HG02763 (cell line): ENCODE measurements around the gene ATF5.
A peak's percentile ranks its signal among the peaks of the same experiment; 100 is the strongest.

ENCODE experiments used
- ATAC-seq: cut with Tn5 transposase; IDR thresholded peaks from one replicate; pipeline ENCODE4 v1.9.1; 2021; ENCODE audit warnings: mild to moderate bottlenecking, moderate library complexity; ENCODE audit not compliant: unreplicated experiment

The ATF5 gene, protein sequence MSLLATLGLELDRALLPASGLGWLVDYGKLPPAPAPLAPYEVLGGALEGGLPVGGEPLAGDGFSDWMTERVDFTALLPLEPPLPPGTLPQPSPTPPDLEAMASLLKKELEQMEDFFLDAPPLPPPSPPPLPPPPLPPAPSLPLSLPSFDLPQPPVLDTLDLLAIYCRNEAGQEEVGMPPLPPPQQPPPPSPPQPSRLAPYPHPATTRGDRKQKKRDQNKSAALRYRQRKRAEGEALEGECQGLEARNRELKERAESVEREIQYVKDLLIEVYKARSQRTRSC

DNA sequence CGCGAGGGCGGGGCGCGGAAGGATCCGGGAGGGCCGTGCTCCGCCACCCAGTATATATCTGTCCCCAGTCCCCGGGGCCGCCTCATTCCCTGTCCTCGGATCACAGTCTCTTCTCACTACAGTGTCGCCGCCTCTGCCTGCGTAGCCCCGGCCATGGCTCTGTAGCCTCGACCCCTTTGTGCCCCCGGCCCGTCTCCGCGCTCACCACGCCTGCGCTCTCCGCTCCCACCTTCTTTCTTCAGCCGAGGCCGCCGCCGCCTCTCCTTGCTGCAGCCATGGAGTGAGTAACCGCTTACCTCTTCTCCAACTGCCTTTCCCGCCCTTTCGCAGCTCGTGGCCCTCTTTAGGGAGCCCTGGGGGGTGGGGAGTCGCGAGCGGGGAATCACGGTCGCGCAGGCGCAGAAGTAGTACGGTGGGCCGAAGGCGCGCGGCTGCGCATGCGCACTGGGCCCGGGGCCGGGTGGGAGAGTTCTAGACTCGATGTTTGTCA, at the start of gene ATF5, which contains the start of gene NUP62:
Gene ATF5 (plus strand): TSS at position 85 of the 490 bp plus-strand sequence. CDS start 1,646 bp downstream, outside the sequence.
Gene NUP62 (minus strand): TSS at position 384 of the 490 bp plus-strand sequence. CDS start 19,697 bp downstream, outside the sequence.
- ATAC-seq: peak; percentile 49

DNA sequence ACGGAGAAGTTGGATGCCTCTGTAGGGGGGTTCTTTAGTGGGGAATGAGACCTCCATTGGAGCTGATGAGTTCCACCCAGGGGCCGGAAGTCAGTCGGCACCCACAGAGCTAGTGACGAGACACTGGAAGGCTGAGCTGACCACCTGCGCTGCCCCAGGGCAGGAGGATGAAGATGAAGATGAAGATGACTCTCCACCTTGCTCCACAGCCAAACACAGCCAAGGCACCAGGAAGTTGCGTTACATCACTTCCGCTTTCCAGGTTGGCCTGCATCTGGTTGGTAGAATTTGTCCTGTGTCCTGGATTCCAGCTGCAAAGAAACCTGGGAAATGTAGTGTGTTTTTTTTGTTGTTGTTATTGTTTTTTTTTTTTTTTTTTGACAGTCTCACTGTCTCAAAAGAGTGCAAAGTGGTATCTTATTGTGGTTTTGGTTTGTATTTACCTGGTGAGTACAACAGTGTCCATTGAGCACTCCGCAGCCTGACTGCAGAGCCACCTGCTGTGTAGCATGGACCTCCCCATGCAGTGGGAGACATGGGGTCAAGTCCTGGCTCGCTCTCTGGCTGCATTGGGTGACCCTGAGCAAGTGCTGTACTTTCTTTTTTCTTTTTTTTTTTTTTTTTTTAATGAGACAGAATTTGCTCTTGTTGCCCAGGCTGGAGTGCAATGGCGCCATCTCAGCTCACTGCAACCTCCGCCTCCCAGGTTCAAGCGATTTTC, 49.6 kb upstream of the ATF5 start:
- ATAC-seq: no peak

DNA sequence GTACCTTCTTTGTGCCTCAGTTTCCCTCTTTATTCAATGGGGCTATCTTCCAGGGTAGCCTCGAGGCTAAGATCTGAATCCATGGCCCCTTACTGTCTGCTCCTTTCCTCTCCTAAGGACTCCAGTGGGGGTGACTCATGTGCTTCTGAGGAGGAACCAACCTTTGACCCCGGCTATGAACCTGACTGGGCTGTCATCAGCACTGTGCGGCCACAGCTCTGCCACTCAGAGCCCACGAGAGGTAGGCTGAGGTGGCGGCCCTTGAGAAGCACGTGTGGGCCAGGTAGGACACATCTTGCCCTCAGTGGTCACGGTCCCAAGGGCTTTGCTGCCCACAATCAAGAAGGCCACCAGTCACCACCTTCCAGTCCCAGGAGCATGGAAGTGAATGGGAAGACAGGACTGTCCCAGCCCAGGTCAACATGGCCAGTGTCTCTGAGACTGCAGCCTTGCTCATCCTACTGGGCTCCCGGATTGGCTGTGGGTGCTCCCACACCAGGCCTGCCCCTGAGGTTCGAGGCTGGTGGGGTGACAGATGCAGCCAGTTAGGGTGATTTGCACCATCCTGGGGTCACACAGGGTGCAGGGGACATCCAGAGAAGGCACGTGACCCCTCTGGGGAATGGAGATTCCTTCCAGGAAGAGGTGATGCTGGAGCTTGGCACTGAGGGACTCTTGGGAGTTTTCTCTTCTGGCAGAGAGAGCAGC, 48.7 kb upstream of the ATF5 start:
- ATAC-seq: no peak

DNA sequence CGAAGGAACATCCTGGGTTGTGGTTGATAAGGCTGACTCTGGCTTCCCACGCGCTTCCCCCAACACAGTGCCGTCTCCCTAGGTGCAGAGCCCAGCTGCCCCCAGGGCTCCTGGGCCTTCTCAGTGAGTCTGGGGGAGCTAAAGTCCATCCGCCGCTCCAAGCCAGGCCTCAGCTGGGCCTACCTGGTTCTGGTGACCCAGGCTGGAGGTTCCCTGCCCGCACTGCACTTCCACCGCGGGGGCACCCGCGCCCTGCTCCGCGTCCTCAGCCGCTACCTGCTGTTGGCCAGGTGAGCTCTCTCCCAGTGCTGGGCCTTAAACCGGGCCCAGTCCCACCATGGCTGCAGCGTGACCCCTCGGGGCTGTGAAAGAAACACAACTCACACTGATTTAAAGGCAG, 47.8 kb upstream of the ATF5 start:
- ATAC-seq: no peak

DNA sequence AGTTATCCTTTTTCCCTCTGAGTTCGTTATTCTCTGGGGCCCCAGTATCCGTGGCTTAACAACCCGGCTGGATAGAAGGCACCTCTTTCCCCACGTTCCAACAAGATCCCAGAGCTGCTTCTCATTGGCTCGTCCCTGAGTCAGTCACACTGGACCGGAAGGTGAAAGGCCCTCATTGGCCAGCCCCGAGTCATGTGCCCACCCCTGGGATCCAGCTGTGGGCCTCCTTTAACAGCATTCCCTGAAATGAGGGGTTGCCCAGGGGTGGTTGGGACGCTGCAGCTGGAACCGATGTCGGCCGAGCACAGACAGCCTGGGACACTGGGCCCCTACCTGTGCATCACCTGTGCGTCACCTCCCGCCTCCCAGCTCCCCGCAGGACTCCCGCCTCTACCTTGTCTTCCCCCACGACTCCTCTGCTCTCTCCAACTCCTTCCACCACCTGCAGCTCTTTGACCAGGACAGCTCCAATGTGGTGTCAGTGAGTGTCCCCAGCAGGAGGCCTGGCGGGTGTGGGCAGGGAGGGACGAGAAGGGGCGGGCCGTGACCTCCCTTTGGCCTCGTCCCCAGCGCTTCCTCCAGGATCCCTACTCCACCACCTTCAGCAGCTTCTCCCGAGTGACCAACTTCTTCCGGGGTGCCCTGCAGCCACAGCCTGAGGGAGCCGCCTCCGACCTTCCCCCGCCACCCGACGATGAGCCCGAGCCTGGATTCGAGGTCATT, 47.2 kb upstream of the ATF5 start:
- ATAC-seq: no peak

DNA sequence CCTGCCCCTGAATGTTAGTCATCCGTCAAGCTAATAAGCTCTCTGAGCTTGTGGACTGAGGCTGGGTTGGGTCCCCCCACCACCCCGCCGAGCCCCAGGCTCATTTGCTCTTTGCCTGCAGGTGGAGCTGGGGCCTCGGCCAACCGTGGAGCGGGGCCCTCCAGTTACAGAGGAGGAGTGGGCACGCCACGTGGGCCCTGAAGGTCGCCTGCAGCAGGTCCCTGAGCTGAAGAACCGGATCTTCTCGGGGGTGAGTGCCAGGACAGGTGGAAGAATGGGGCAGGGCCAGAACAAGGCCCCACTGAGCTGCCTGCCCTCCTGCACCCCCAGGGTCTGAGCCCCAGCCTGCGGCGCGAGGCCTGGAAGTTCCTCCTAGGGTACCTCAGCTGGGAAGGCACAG, 46.4 kb upstream of the ATF5 start:
- ATAC-seq: no peak

DNA sequence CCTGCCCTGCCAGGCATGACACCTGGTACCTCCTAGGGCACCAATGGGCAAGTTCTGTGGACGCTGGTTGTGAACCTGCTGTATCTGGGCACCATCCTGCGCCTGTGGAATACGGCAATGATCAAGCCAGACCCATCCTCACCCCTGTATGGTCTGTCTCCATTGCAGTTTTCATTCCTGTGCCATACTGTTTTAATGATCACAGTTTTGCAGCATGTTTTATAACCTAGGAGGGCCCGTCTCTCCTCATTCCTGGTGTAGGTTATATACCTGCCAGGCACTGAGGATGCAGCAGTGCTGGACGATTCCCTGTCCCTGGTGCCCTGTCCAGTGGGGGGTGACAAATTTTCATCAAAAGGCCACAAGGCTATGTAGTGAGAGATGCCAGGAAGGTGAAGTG, 45.9 kb upstream of the ATF5 start:
- ATAC-seq: no peak

DNA sequence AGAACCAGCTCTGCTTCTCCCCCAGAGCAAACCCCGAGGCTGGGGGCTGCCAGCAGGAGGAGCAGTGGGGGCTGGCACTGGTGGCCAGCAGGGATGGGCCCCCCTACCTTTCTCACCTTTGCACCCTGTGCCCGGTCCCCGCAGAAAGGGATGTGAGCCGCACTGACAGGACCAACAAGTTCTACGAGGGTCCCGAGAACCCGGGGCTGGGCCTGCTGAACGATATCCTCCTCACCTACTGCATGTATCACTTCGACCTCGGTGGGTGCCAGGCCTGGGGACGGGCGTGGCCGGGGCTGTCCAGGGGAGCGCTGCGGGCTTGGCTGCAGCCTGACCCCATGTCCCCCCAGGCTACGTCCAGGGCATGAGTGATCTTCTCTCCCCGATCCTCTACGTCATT, 44.9 kb upstream of the ATF5 start:
- ATAC-seq: no peak

DNA sequence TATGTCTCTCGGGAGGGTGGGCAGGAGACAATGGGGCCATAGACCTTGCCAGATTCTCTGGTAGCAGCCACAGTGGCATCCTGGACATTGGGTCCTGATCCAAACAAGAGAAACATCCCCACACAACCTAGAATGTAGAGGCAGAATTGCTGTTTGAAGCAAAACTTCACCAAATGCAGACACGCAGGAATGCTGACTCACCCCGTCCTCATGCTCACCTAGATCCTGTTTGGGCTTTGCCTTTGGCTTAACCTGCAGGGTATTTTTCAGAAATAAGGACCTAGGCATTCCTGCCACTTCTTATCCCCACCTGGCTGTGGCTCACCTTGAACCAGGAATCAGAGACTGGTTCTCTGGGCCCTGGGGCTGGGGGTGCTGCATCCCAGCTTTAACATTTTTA, 44.2 kb upstream of the ATF5 start:
- ATAC-seq: no peak

DNA sequence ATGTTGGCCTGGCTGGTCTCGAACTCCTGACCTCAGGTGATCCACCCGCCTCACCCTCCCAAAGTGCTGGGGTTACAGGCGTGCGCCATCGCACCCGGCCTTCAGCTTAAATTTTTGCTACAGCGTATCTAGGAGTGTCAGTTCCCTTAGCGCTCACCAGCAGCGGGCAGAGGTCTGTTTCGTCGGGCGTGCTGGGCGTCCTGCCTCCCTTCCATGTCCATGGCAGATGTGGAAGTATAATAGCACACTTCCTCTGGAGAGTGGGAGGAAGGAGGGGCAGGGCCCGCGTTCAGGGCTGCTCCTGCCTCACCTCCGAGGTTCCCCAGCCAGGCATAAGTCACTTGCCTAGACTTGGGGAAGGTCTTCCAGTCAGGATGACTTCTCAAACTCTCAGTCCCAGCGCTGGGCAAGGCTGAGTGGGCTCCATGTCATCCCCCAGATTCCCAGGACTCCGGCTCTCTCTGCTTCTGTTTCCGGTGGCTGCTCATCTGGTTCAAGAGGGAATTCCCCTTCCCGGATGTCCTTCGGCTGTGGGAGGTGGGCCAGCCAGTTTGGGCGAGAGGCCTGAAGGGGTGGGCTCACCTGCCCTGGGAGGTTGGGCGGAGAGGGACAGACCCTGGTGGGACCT, 41.9 kb upstream of the ATF5 start:
- no peak for ATAC-seq

DNA sequence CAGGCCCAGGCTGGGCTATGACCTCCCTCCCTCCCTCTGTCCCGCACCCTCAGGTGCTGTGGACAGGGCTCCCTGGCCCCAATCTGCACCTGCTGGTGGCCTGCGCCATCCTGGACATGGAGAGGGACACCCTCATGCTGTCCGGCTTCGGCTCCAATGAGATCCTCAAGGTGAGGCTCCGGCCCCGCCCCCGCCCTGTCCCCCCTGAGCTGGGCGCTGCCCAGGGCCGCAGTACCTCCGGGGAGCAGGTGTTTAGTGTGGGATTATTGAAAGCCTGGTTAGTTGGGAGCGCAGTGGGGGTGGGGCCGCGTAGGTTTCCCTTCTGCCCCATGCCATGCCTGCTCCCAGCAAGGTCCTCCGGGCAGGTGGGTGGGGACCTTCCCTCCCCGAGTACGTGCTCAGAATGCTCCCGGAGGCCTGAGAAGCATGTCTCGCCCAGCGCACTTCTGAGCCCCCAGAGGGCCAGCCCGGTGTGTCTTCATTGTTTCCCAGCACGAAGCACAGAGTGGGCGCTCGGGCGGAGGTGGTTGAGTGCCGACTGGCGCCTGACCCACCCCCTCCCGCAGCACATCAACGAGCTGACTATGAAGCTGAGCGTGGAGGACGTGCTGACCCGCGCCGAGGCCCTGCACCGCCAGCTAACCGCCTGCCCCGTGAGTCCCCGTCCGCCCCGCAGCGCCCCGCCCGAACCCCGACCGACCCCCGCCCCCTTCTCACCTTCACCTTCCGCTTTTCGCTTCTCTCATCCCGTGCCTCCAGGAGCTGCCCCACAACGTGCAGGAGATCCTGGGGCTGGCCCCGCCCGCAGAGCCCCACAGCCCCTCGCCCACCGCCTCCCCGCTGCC, 41.1 kb upstream of the ATF5 start:
- no peak for ATAC-seq

DNA sequence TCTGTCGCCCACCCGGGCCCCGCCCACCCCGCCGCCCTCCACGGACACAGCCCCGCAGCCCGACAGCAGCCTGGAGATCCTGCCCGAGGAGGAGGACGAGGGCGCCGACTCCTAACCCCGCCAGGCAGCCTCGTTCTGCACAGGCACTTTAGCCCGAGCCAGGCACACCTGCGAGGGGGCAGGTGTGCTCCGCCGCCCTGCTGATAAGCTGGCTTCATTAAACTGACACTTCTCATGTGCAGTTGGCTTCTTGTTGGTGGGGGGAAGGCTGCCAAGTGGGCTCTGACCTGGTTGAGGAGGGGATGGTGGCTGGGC, 40.5 kb upstream of the ATF5 start:
- no peak for ATAC-seq

DNA sequence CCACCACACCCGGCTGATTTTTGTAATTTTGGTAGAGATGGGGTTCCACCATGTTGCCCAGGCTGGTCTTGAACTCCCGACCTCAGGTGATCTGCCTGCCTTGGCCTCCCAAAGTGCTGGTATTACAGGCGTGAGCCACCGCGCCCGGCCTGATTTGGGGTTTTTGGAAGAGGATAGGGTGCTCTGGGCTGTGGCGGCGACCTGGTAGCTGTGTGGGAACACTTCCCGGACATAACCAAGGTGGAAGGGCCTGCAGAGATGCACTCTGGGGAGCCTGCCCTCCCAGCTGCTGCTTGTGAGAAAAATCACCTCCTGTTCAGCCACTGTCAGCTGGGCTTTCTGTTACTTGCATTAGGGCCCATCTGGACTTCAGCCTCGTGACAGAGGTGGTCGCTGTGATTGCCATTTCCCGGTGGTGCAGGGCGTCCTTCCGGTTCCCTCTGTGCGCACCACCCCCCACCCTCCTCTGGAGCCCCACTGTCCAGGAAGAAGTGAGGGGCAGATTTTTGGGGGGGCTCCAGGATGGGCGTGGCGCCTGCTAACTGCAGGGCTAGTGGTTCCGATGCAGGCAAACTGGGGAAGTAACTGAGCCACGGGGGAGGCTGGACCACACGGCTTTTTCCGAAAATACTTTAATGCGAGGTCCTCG, 39.8 kb upstream of the ATF5 start:
- ATAC-seq: no peak

DNA sequence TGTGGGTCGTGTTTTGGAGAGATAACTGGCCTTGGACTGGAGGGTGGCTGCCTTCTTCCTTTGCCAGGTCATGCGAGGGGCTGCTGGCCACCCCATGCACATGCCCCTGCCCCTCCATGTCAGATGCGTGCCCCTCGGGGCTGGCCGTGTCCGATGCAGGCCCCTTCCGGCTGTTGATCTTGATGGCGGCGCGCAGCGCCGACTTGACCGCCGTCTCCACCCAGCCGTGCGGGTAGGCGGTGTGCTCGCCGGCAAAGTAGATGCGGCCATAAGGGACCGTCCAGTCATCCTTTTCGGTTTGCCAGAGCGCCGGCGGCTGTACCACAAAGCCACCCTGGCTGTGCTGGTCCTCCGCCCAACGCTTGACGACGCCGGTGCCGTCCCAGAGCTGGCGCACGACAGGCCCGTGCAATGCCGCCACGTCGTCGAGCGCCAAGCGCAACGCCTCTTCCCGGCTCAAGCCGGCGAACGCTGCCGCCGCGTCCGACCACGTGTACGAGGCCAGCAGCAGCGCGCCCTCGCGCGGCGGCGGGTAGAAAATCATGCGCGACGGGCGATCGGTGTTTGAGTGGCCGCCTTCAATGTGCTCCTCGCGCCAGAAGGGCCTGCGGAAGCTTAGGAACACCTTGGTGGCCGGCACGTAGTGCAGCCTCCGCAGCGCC, 39.2 kb upstream of the ATF5 start:
- ATAC-seq: no peak

DNA sequence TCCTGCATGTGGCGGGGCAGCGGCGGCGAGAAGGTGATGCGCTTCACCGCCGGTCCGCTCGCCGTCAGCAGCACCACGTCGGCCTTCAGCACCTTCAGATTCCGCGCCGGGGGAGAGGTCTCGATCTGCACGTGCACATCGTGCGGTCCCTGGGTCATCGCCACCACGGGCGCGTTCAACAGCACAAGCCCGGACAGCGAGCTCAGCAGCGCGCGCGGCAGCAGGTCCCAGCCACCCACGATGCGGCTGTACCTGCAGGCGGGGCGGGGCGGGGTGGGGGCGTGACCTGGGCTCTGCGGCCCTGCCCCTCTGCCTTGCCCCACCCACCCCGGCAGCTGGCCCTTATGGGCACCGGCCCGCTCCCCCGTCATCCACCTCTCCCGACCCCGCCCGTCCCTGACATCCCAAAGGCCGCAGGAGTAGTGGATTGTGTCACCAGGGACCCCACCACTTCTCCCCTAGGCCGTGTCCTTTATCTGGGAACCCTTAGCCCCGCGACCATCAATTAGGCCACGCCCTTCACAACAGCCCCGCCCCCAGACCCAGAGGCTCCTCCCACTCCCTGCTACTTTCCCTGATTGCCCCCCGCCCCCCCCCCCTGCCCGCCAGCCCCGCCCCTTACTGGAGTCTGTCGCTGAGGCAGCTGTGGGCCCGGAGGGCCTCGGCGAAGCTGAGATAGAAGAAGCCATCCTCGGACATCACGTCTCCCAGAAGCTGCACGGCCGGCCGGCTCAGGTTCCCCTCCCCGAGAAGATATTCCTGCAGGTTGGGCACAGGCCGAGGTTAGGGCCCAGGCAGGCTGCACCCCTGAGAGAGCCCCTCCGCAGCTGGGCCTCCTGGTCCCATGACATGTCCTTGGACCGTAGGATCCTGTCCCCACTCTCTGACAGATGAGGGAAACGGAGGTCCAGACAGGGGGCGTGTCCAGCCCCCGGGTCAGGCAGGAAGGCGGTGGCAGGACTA, 38.4 kb upstream of the ATF5 start:
- ATAC-seq: no peak

DNA sequence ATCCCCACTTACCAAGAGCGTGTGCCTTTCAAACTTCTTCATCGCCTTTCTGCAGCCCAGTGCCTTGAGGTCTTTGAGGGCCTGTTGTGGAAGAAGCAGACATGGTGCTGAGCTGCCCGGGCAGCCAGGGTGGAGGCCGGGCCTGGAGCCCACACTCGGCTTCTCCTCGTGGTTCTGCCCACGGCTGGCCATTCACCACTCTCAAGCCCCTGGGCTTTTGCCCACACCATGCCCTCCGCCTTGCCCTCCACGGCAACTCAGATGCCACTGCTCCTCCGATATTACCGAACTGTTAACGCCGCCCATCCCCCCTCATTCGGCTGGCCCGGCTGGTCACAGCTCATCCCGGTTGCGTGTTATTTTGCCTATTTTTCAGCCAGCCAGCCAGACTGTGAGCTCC, 37.6 kb upstream of the ATF5 start:
- ATAC-seq: no peak

DNA sequence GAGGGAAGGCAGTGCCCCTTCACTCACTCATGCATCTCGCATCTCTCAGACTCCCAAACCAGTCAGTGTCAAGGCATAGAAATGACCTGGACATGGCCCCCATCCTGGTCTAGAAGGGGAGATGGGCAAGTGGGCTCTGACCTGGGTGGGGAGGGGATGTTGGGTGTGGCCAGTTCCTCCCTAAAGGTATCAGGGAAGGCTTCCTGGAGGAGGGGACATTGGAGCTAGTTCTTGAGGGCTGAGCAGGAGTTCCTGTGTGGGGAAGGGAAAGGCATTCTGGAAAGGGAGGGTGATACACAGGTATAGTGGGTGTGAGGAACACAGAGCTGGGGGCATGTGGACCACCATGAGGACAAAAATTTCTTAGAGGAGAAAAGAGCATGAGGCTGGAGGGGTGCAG, 36.3 kb upstream of the ATF5 start:
- ATAC-seq: no peak
